Measurements from ENCODE around the gene PKIG. TPM values are rescaled to one million over a fixed set of nuclear protein-coding genes. Genes with fewer than 3 reads are reported as not detected.

PKIG gene
- total and polyA plus RNA-seq, 2 of the 8 experiments (the other 6 are each of a cell fraction or from before 2014, with no cell fraction given): 26.7 to 34.3 TPM

DNA sequence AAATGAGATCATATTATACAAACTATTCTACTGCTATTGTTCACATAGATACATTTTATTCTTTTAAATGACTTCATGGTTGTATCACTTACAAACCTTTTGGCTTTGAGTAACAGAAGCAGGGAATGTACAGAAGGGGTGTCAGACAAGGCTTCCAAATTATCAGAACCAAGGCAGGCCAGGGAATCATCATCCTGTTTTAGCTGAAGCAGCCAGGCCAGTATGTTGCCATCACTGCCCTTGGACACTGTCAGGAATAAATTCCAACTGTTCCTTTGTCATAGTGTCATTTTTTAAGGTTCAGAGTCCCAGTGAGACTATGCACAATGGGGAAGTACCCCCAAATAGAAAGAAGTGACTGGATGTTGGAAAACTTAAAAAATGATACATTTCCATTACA, 23.1 kb upstream of the PKIG start:
- H3K4me1 ChIP-seq (replicated peaks in 1 of 4; ENCODE audit: control insufficient read depth in 3 of 4, insufficient read depth in 4 of 4, low read length in 3 of 4): no peaks in the 10 kb centered on the region
- no peaks in the 10 kb centered on the region for H3K27me3 ChIP-seq (replicated peaks in 1 of 4; ENCODE audit: control insufficient read depth in 3 of 4, extremely low read depth in 1 of 4, insufficient read depth in 3 of 4, low read length in 3 of 4)
- H4K8ac ChIP-seq (ENCODE audit: extremely low read depth, insufficient read depth, low read length): no peak overlapping the region
- no peak for FAIRE-seq
- CTCF ChIA-PET (ENCODE audit: partially characterized antibody): interaction anchor here (1.2 kb wide), 1 partner anchor 9 kb away, joined by 4 read pairs; no protein-coding TSS in a partner anchor
- no peak overlapping the region for H3K27ac ChIP-seq (ENCODE audit: low read depth, low read length)
- H2BK12ac ChIP-seq (ENCODE audit: low read depth, low read length): no peak overlapping the region
- H3K18ac ChIP-seq (ENCODE audit: extremely low read depth, low read length): no peak overlapping the region
- H2BK15ac ChIP-seq (ENCODE audit: low read length): no peak overlapping the region
- no peak overlapping the region for H3K4me3 ChIP-seq (ENCODE audit: extremely low read depth in 1 of 4, insufficient read depth in 2 of 4, low read depth in 3 of 4, low read length in 4 of 4)
- no peaks in the 10 kb centered on the region for H3K36me3 ChIP-seq (ENCODE audit: control insufficient read depth in 2 of 4, insufficient read depth in 4 of 4, low read length in 3 of 4)
- H4K91ac ChIP-seq (replicated peaks; ENCODE audit: insufficient read length, low read length): no peak overlapping the region
- H3K23ac ChIP-seq (ENCODE audit: insufficient read length): no peak overlapping the region
- H3K23me2 ChIP-seq (ENCODE audit: low read depth, low read length): no peaks in the 10 kb centered on the region
- no peak overlapping the region for H2AK5ac ChIP-seq (ENCODE audit: low read depth, low read length)
- no peak overlapping the region for H3K4me2 ChIP-seq (ENCODE audit: insufficient read depth in 1 of 2, low read depth in 2 of 2, low read length in 2 of 2)
- H2AFZ ChIP-seq (ENCODE audit: low read length): no peak overlapping the region
- no peak overlapping the region for H2BK5ac ChIP-seq (ENCODE audit: low read depth, low read length)
- H3K79me1 ChIP-seq (ENCODE audit: low read depth, low read length): no peaks in the 10 kb centered on the region
- no peak overlapping the region for H3K9ac ChIP-seq (replicated peaks in 1 of 4; ENCODE audit: extremely low read depth in 1 of 4, low read depth in 3 of 4, low read length in 3 of 4)
- H3K79me2 ChIP-seq (ENCODE audit: control insufficient read depth in 1 of 2, insufficient read depth in 2 of 2, low read length in 2 of 2): no peaks in the 10 kb centered on the region
- H3K14ac ChIP-seq (ENCODE audit: insufficient read length): no peak overlapping the region
- no peak overlapping the region for H2BK20ac ChIP-seq (ENCODE audit: low read length)
- no peak overlapping the region for H4K5ac ChIP-seq (ENCODE audit: insufficient read length, low read depth, low read length)
- H3K56ac ChIP-seq (replicated peaks; ENCODE audit: insufficient read length, low read depth, low read length): no peak overlapping the region
- POLR2A ChIA-PET (ENCODE audit: partially characterized antibody): no interaction called here
- TF ChIP-seq CEBPB (IDR thresholded peaks at IDR 0.05; ENCODE audit: low read depth, low read length) (no peak), SIN3A (conservative IDR thresholded peaks at IDR 0.05 in 1 of 2, IDR thresholded peaks at IDR 0.05 in 1 of 2; ENCODE audit: low read depth in 1 of 2, low read length in 2 of 2) (no peak), JUN (IDR thresholded peaks at IDR 0.05; ENCODE audit: low read depth, low read length) (no peak), CREB1 (IDR thresholded peaks at IDR 0.05) (no peak), KDM4A (IDR thresholded peaks at IDR 0.05; ENCODE audit: low read depth, low read length, severe bottlenecking) (no peak), SUZ12 (IDR thresholded peaks at IDR 0.05; ENCODE audit: low read length) (no peak), RNF2 (IDR thresholded peaks at IDR 0.05; ENCODE audit: borderline replicate concordance, low read depth, low read length, missing control alignments, poor library complexity, severe bottlenecking) (no peak), YY1 (IDR thresholded peaks at IDR 0.05; ENCODE audit: low read depth, low read length) (no peak), RBBP5 (IDR thresholded peaks at IDR 0.05; ENCODE audit: borderline replicate concordance, low read depth, low read length) (no peak), PHF8 (conservative IDR thresholded peaks at IDR 0.05; ENCODE audit: low read depth, low read length) (no peak), GABPA (IDR thresholded peaks at IDR 0.05; ENCODE audit: borderline replicate concordance, insufficient read depth, low read length) (no peak)
- TF ChIP-seq, protein P1, sequence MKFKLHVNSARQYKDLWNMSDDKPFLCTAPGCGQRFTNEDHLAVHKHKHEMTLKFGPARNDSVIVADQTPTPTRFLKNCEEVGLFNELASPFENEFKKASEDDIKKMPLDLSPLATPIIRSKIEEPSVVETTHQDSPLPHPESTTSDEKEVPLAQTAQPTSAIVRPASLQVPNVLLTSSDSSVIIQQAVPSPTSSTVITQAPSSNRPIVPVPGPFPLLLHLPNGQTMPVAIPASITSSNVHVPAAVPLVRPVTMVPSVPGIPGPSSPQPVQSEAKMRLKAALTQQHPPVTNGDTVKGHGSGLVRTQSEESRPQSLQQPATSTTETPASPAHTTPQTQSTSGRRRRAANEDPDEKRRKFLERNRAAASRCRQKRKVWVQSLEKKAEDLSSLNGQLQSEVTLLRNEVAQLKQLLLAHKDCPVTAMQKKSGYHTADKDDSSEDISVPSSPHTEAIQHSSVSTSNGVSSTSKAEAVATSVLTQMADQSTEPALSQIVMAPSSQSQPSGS (IDR thresholded peaks at IDR 0.05; ENCODE audit: low read length): no peak
- H2BK120ac ChIP-seq (replicated peaks; ENCODE audit: low read depth, low read length): no peak overlapping the region
- H3K4ac ChIP-seq (replicated peaks; ENCODE audit: insufficient read length, low read depth, low read length): no peak overlapping the region
- no peak for DNase-seq (ENCODE audit: low read depth in 1 of 2, low spot score in 2 of 2)
- H3K9me3 ChIP-seq (ENCODE audit: insufficient read depth in 2 of 2, low read depth in 1 of 2, low read length in 1 of 2): no peaks in the 10 kb centered on the region
- peaks cover 0 to 2% of the 10 kb centered on the region in 2 experiments for H4K20me1 ChIP-seq (replicated peaks in 1 of 2; ENCODE audit: control insufficient read depth in 1 of 2, insufficient read depth in 2 of 2, low read length in 2 of 2)
